Measurements from ENCODE around the gene OTOG. TPM values are rescaled to one million over a fixed set of nuclear protein-coding genes. Genes with fewer than 3 reads are reported as not detected.

Gene OTOG
- total and polyA plus RNA-seq, 7 experiments from 2014 or later = not detected

DNA sequence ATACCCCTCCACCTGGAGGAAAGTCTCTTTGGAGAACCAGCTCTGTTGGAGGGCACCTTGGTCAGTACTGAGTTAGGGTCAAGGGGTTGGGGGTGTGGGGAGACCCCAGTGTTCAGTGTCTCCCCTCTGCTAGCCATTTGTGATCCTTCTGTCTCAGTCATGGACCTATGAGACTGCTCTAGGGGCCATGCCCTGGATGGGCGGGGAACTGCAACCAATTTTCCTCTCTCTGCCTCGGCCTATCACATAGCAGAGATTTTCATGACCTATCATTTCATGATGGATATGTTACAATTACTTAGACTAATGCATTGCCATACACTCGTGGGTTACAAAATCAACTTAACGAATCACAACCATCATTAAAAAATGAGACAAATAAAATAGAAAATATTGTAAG lies 7.4 kb downstream of the OTOG start:
- Mint-ChIP-seq H3K36me3 (no peaks in the 10 kb centered on the region), H3K4me1 (no peaks in the 10 kb centered on the region), H3K9me3 (peaks cover 0 to 2% (median 0%) of the 10 kb centered on the region in 11 donors), H3K27me3 (peaks cover 0 to 23% (median 2%) of the 10 kb centered on the region in 5 donors), H3K27ac (no peak overlapping the region), H3K4me3 (no peak overlapping the region)
- no peaks in the 10 kb centered on the region for H3K36me3 ChIP-seq (ENCODE audit: control insufficient read depth in 2 of 3, insufficient read depth in 3 of 3, low read length in 3 of 3)
- H3K4me1 ChIP-seq (ENCODE audit: control insufficient read depth in 2 of 2, insufficient read depth in 2 of 2, low read length in 2 of 2) = no peaks in the 10 kb centered on the region
- DNase-seq (no peak), ATAC-seq (no peak)
- no peak overlapping the region for H3K27ac ChIP-seq (ENCODE audit: low read depth, low read length)
- H3K4me3 ChIP-seq (ENCODE audit: low read length) = no peak overlapping the region
- intact Hi-C loops (cut with micrococcal nuclease) = no loop called here
- no peaks in the 10 kb centered on the region for H3K9me3 ChIP-seq (ENCODE audit: control insufficient read depth in 2 of 3, low read length in 3 of 3)
- H3K27me3 ChIP-seq (ENCODE audit: control insufficient read depth in 2 of 2, insufficient read depth in 2 of 2, low read length in 2 of 2) = no peaks in the 10 kb centered on the region
- POLR2A ChIA-PET = no interaction called here
- CTCF ChIA-PET = interaction anchor here (0.7 kb wide), 1 partner anchor 1588 kb away, joined by 3 read pairs; no protein-coding TSS in a partner anchor

DNA sequence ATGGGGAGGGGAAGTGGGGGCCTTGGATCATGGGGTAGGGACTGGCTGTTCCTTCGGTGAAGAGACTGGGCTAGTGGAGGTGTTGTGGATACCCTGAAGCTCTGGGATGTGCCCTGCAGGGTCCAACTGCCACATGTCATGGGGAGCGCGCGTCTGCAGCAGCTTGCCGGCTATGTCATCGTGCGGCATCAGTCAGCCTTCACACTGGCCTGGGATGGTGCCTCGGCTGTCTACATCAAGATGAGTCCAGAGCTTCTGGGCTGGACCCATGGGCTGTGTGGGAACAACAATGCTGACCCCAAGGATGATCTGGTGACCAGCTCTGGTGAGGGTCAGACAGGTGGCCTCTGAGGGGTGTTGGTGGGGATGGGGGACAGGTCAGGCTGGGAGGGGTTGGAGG lies 9.9 kb downstream of the OTOG start:
- H3K27ac Mint-ChIP-seq = no peak overlapping the region
- H3K9me3 Mint-ChIP-seq = peaks cover 0 to 2% (median 0%) of the 10 kb centered on the region in 11 donors
- no peaks in the 10 kb centered on the region for H3K36me3 Mint-ChIP-seq
- DNase-seq (no peak), ATAC-seq (no peak)
- H3K27ac ChIP-seq (ENCODE audit: low read depth, low read length) = no peak overlapping the region
- no peak overlapping the region for H3K4me3 Mint-ChIP-seq
- intact Hi-C loops (cut with micrococcal nuclease) = no loop called here
- H3K27me3 Mint-ChIP-seq = peaks cover 0 to 23% (median 0%) of the 10 kb centered on the region in 5 donors
- ChIA-PET CTCF (no interaction called here), POLR2A (no interaction called here)
- H3K4me1 Mint-ChIP-seq = no peaks in the 10 kb centered on the region
- H3K4me3 ChIP-seq (ENCODE audit: low read length) = no peak overlapping the region
- no peaks in the 10 kb centered on the region for H3K4me1 ChIP-seq (ENCODE audit: control insufficient read depth in 2 of 2, insufficient read depth in 2 of 2, low read length in 2 of 2)
- no peaks in the 10 kb centered on the region for H3K9me3 ChIP-seq (ENCODE audit: control insufficient read depth in 2 of 3, low read length in 3 of 3)
- H3K27me3 ChIP-seq (ENCODE audit: control insufficient read depth in 2 of 2, insufficient read depth in 2 of 2, low read length in 2 of 2) = no peaks in the 10 kb centered on the region
- H3K36me3 ChIP-seq (ENCODE audit: control insufficient read depth in 2 of 3, insufficient read depth in 3 of 3, low read length in 3 of 3) = no peaks in the 10 kb centered on the region

DNA sequence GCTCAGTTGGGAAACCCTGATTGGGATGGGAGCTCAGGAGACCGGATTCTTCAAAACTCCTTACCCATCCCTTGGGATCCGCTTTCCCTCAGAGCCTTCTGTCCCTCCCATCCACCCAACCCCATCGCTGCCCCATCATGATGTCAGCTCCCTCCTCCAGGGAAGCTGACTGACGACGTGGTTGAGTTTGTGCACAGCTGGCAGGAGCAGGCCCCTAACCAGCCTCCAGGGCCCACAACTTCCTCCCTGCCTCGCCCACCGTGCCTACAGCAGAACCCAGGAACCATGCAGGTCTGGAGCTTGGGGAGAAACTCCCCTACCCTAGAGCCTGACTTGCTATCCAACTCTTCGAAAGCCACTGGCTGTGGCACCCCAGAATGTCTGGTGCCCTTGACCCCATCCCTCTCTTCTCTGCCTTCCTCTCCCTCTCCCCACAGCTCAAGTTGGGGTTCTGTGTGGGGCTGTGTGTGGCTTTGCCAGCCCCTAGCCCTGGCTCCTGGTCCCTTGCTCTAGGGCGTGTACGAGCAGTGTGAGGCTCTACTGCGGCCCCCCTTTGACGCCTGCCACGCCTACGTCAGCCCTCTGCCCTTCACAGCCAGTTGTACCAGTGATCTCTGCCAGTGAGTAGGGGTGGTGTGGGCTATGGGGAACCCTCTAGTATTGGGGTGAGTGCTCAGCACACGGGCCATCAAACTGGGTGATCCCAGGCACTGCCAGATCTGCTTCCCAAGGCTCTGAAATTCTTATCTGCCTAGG lies 11.1 kb downstream of the OTOG start:
- ChIA-PET POLR2A (no interaction called here), CTCF (interaction anchor here (0.9 kb wide), 1 partner anchor 9 kb away, joined by 3 read pairs; no protein-coding TSS in a partner anchor)
- Histone ChIP-seq H3K36me3 (ENCODE audit: control insufficient read depth in 2 of 3, insufficient read depth in 3 of 3, low read length in 3 of 3) (no peaks in the 10 kb centered on the region), H3K4me3 (ENCODE audit: low read length) (no peak overlapping the region), H3K27me3 (ENCODE audit: control insufficient read depth in 2 of 2, insufficient read depth in 2 of 2, low read length in 2 of 2) (no peaks in the 10 kb centered on the region), H3K4me1 (ENCODE audit: control insufficient read depth in 2 of 2, insufficient read depth in 2 of 2, low read length in 2 of 2) (no peaks in the 10 kb centered on the region), H3K27ac (ENCODE audit: low read depth, low read length) (no peak overlapping the region), H3K9me3 (ENCODE audit: control insufficient read depth in 2 of 3, low read length in 3 of 3) (no peaks in the 10 kb centered on the region)
- H3K27ac Mint-ChIP-seq = no peak overlapping the region
- intact Hi-C loops (cut with micrococcal nuclease) = no loop called here
- peaks cover 0 to 2% (median 0%) of the 10 kb centered on the region in 11 donors for H3K9me3 Mint-ChIP-seq
- no peaks in the 10 kb centered on the region for H3K36me3 Mint-ChIP-seq
- no peaks in the 10 kb centered on the region for H3K4me1 Mint-ChIP-seq
- no peak overlapping the region for H3K4me3 Mint-ChIP-seq
- peaks cover 0 to 16% (median 0%) of the 10 kb centered on the region in 5 donors for H3K27me3 Mint-ChIP-seq
- ATAC-seq (no peak), DNase-seq (no peak)

DNA sequence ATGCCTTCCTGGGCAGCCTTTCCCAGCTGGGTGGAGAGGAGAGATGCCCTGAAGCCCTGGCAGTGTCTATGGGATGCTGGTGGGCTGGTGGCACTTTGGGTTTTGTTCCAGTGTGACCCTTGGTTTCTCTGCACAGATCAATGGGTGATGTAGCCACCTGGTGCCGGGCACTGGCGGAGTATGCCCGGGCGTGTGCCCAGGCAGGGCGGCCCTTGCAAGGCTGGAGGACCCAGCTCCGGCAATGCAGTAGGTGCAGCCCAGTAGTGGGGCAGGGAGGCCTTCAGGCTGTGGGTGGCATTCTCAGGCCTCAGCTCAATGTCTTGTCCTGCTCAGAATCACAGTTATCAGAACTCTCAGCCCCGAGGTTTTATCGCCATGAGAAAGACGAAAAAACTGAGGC lies 11.9 kb downstream of the OTOG start:
- H3K27ac Mint-ChIP-seq = no peak overlapping the region
- Histone ChIP-seq H3K9me3 (ENCODE audit: control insufficient read depth in 2 of 3, low read length in 3 of 3) (no peaks in the 10 kb centered on the region), H3K4me3 (ENCODE audit: low read length) (no peak overlapping the region), H3K27ac (ENCODE audit: low read depth, low read length) (no peak overlapping the region), H3K27me3 (ENCODE audit: control insufficient read depth in 2 of 2, insufficient read depth in 2 of 2, low read length in 2 of 2) (no peaks in the 10 kb centered on the region), H3K4me1 (ENCODE audit: control insufficient read depth in 2 of 2, insufficient read depth in 2 of 2, low read length in 2 of 2) (no peaks in the 10 kb centered on the region), H3K36me3 (ENCODE audit: control insufficient read depth in 2 of 3, insufficient read depth in 3 of 3, low read length in 3 of 3) (no peaks in the 10 kb centered on the region)
- ChIA-PET CTCF (no interaction called here), POLR2A (no interaction called here)
- H3K36me3 Mint-ChIP-seq = no peaks in the 10 kb centered on the region
- no peak overlapping the region for H3K4me3 Mint-ChIP-seq
- intact Hi-C loops (cut with micrococcal nuclease) = no loop called here
- H3K4me1 Mint-ChIP-seq = no peaks in the 10 kb centered on the region
- ATAC-seq (no peak), DNase-seq (no peak)
- H3K9me3 Mint-ChIP-seq = peaks cover 0 to 2% (median 0%) of the 10 kb centered on the region in 11 donors
- peaks cover 0 to 16% (median 0%) of the 10 kb centered on the region in 5 donors for H3K27me3 Mint-ChIP-seq

DNA sequence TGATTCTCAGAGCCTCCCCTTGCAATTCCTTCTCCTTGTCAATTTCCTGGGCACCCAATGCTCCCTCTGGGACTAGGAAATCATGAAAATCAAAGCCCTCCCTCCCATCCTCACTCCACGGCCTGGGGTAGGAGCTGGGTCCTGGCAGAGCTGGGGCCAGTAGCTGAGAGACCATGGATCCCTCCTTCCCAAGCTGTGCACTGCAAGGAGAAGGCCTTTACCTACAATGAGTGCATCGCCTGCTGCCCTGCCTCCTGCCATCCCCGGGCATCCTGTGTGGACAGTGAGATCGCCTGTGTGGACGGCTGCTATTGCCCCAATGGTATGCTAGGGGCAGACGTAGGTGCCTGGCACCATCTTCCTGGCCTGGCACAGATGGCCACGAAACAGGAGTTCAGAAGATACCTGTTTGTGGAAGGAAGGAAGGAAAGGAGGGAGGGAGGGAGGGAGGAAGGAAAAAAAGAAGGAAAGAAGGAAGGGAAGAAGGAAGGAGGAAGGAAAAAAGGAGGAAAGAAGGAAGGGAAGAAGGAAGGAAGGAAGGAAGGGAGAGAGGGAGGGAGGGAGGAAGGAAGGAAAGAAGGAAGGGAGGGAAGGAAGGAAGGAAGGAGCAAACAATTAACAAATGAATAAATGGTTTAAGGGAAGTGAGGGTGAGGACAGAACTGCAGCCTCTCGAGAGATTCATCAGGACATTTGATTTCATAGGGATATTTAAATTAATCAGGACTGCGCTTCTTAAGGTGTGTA lies 12.5 kb downstream of the OTOG start:
- Mint-ChIP-seq H3K36me3 (no peaks in the 10 kb centered on the region), H3K27me3 (peaks cover 0 to 16% (median 0%) of the 10 kb centered on the region in 5 donors), H3K4me1 (no peaks in the 10 kb centered on the region), H3K4me3 (no peak overlapping the region), H3K9me3 (peaks cover 0 to 2% (median 0%) of the 10 kb centered on the region in 11 donors), H3K27ac (no peak overlapping the region)
- intact Hi-C loops (cut with micrococcal nuclease) = no loop called here
- POLR2A ChIA-PET = no interaction called here
- DNase-seq (no peak), ATAC-seq (no peak)
- Histone ChIP-seq H3K9me3 (ENCODE audit: control insufficient read depth in 2 of 3, low read length in 3 of 3) (no peaks in the 10 kb centered on the region), H3K36me3 (ENCODE audit: control insufficient read depth in 2 of 3, insufficient read depth in 3 of 3, low read length in 3 of 3) (no peaks in the 10 kb centered on the region), H3K4me3 (ENCODE audit: low read length) (no peak overlapping the region), H3K27me3 (ENCODE audit: control insufficient read depth in 2 of 2, insufficient read depth in 2 of 2, low read length in 2 of 2) (no peaks in the 10 kb centered on the region), H3K4me1 (ENCODE audit: control insufficient read depth in 2 of 2, insufficient read depth in 2 of 2, low read length in 2 of 2) (no peaks in the 10 kb centered on the region), H3K27ac (ENCODE audit: low read depth, low read length) (no peak overlapping the region)
- CTCF ChIA-PET = no interaction called here

DNA sequence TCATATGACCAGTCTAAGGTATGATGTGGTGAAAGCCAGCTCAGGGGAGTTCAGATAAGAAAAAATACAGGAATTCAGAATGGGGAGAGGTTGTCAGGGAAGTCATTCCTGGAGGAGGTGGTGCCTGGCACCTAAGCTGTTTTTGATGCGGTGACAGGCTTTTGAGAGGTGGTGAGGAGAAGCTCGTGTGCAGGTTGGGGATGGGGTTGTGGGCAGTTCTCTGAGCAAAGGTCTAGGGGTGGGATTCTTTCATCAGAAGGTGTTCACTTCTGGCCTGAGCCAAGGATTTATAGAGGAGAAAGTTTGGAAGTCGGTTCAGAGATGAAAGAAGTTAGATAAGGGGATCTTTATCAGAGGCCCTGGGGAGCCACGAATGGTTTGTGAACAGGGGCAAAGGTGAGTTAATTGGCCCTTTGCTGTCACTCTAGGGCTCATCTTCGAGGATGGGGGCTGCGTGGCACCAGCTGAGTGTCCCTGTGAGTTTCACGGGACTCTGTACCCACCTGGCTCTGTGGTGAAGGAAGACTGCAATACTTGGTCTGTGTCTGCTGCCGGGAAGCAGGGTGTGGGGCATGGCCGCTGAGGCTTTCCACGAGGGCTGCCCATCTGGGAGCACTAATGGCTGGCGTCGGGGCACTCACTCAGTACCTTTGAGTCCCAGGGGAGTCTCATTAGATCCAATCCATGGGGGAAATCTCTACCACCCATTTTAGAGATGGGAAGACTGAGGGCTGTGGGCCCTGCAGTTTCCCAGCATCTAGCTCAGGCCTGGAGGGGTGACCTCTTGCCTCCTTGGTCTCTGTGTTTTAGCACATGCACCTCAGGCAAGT lies 13.4 kb downstream of the OTOG start:
- Mint-ChIP-seq H3K4me3 (no peak overlapping the region), H3K36me3 (no peaks in the 10 kb centered on the region), H3K9me3 (peaks cover 0 to 2% (median 0%) of the 10 kb centered on the region in 11 donors), H3K4me1 (no peaks in the 10 kb centered on the region), H3K27ac (no peak overlapping the region), H3K27me3 (peaks cover 0 to 16% (median 2%) of the 10 kb centered on the region in 5 donors)
- POLR2A ChIA-PET = no interaction called here
- Histone ChIP-seq H3K4me3 (ENCODE audit: low read length) (no peak overlapping the region), H3K27ac (ENCODE audit: low read depth, low read length) (no peak overlapping the region), H3K9me3 (ENCODE audit: control insufficient read depth in 2 of 3, low read length in 3 of 3) (no peaks in the 10 kb centered on the region), H3K36me3 (ENCODE audit: control insufficient read depth in 2 of 3, insufficient read depth in 3 of 3, low read length in 3 of 3) (no peaks in the 10 kb centered on the region), H3K27me3 (ENCODE audit: control insufficient read depth in 2 of 2, insufficient read depth in 2 of 2, low read length in 2 of 2) (no peaks in the 10 kb centered on the region), H3K4me1 (ENCODE audit: control insufficient read depth in 2 of 2, insufficient read depth in 2 of 2, low read length in 2 of 2) (no peaks in the 10 kb centered on the region)
- CTCF ChIA-PET = no interaction called here
- ATAC-seq (no peak), DNase-seq (peak in 1 of 9 donors; percentile 6)
- intact Hi-C loops (cut with micrococcal nuclease) = no loop called here
